IPS-15b (cell line): Measurements from ENCODE around the gene RBCK1.
"Not testable (repeated sequence)": the region's sequence is repeated elsewhere in the genome, so short reads cannot be mapped to it uniquely, and the experiment has no call there.

ENCODE experiments used
- H3K27me3 ChIP-seq: one replicate; pipeline ENCODE4 v1.6.1; 2013; ENCODE audit warnings: low read length; ENCODE audit not compliant: control insufficient read depth, insufficient read depth
- H3K36me3 ChIP-seq: one replicate; pipeline ENCODE4 v1.6.1; 2013; ENCODE audit warnings: low read length; ENCODE audit not compliant: control insufficient read depth, insufficient read depth
- H3K4me1 ChIP-seq: one replicate; pipeline ENCODE4 v1.6.1; 2013; ENCODE audit warnings: mild to moderate bottlenecking, low read length; ENCODE audit not compliant: control insufficient read depth, insufficient read depth
- H3K4me3 ChIP-seq: one replicate; pipeline ENCODE4 v1.5.1; 2013; ENCODE audit warnings: low read depth, low read length
- H3K9ac ChIP-seq: one replicate; pipeline ENCODE4 v1.6.1; 2013; ENCODE audit warnings: low read depth, mild to moderate bottlenecking, low read length
- H3K9me3 ChIP-seq: one replicate; pipeline ENCODE4 v1.6.1; 2013; ENCODE audit warnings: mild to moderate bottlenecking, low read length; ENCODE audit not compliant: control insufficient read depth, insufficient read depth

The RBCK1 gene

DNA sequence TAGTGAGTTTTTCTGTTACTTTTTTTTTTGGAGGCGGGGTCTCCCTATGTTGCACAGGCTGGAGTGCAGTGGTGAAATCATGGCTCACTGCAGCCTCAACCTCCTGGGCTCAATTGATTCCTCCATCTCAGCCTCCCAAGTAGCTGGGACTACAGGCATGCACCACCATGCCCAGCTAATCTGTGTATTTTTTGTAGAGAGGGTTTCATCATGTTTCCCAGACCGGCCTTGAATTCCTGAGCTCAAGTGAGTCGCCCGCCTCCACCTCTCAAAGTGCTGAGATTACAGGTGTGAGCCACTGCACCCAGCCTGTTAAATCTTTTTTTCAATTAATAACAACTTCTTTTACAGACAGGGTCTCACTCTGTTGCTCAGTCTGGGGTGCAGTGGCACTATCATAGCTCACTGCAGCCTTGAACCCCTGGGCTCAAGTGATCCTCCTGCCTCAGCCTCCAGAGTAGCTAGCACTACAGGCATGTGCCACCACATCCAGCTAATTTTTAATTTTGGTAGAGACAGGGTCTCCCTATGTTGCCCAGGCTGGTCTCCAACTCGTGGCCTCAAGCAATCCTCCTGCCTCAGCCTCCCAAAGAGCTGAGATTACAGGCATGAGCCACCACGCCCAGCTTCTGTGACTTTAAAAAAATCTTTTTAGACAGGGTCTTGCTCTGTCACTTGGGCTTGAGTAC, 68.6 kb downstream of the RBCK1 start:
- H3K9ac ChIP-seq, H3K27me3 ChIP-seq, H3K9me3 ChIP-seq, H3K4me3 ChIP-seq, H3K4me1 ChIP-seq, H3K36me3 ChIP-seq: not testable (repeated sequence)

DNA sequence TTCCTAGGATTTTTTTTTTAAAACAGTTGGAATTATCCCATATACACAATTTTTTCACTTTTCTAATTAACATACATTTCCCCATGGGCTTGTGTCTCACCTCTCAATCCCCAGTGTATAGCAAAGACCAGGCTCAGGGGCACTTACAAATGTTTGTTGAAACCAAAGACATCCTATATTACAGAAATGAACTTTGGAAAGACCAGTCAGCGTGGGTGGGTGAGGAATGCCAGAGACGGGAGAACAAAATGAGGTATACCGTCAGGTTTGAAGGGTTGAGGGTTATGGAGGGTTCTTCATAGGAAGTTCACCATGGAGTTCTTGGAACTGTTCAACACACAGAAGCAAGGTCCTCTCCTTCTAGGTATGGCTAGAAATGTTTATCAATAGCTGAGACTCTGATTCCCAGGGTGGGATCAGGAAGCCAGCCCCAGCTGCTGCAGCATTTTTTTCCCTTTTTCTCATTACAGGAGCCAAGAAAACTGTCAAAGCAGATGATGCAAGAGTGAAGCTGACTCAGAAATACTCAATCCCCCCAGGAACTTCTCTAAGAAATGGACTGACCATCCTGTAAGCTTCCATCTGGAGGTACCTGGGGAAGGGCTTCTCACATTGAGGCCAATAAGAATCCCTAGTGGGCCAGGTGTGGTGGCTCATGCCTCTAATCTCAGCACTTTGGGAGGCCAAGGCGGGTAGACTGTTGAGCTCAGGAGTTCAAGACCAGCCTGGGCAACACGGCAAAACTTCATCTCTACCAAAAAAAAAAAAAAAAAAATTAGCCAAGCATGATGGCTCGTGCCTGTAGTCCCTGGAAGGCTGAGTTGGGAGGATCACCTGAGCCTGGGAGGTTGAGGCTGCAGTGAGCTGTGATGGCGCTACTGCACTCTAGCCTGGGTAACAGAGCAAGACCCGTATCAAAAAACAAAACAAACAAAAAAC, 70.2 kb downstream of the RBCK1 start:
- peaks cover 10% of the 10 kb centered on the region for H3K36me3 ChIP-seq
- no peak overlapping the region for H3K9ac ChIP-seq
- H3K4me3 ChIP-seq, result no peak overlapping the region
- H3K4me1 ChIP-seq, result no peaks in the 10 kb centered on the region
- no peaks in the 10 kb centered on the region for H3K27me3 ChIP-seq
- no peaks in the 10 kb centered on the region for H3K9me3 ChIP-seq

DNA sequence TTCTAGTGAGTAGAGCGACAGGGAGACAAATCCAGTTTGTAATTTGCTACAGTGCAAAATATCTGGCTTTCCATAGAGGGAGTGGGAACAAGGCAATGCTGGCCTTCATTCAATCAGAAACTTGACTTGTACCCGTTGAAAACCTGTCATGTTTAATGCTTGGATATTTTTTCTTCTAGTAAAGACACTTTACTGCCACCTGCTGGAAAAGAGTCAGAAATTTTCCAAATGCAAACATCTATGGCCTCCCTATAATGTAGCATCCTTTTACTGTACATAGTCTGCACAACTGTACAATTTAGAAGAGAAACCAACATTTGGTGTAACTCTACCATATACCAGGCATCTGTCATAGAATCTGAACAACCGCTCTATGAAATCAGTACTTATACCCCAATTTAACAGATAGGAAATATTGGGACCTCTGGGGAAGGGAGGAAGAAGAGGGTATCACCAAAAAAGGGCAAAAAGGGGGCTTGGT, 70.9 kb downstream of the RBCK1 start:
- H3K27me3 ChIP-seq, result no peaks in the 10 kb centered on the region
- no peaks in the 10 kb centered on the region for H3K4me1 ChIP-seq
- no peak overlapping the region for H3K9ac ChIP-seq
- no peak overlapping the region for H3K4me3 ChIP-seq
- H3K36me3 ChIP-seq, result peaks cover 15% of the 10 kb centered on the region
- no peaks in the 10 kb centered on the region for H3K9me3 ChIP-seq

DNA sequence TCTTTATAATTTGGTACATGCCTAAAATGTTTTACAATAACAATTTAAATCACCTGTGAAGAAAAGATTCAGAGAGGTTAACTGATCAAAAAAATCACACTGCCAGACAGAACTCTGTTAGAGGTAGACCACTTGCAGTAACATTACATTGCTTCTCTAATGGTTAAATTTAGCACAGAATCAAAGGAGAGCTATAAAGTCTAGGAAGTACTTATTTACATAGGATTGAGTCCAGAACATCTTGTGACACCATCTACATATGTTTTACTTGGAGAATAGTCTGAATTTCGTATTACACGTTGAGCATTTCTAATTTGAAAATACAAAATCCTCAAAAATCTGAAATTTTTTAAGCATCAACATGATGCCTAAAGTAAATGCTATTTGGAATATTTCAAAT, 71.4 kb downstream of the RBCK1 start:
- Histone ChIP-seq H3K27me3 (no peaks in the 10 kb centered on the region), H3K4me1 (no peaks in the 10 kb centered on the region), H3K9ac (no peak overlapping the region), H3K9me3 (no peaks in the 10 kb centered on the region), H3K4me3 (no peak overlapping the region), H3K36me3 (peaks cover 19% of the 10 kb centered on the region)

DNA sequence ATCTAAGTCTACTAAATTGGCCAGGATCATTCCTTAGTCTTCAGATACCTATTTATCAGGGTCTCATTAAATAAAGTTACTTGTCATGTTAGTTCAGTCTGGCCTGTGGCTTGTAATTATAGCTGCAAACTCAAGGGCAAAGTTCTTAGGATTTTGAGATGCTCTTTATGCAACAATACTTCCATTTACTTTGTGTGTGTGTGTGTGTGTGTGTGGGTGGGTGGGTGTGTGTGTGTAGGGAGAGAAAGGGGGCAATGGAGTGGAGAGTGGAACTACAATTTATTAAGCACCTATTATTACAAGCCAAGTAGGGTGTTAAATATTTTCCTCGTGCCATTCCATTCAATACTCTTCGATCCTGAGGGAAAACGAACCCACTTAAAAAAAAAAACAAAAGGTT, 71.9 kb downstream of the RBCK1 start:
- Histone ChIP-seq H3K9ac (no peak overlapping the region), H3K4me1 (no peaks in the 10 kb centered on the region), H3K36me3 (peaks cover 21% of the 10 kb centered on the region), H3K4me3 (no peak overlapping the region), H3K9me3 (no peaks in the 10 kb centered on the region), H3K27me3 (no peaks in the 10 kb centered on the region)

DNA sequence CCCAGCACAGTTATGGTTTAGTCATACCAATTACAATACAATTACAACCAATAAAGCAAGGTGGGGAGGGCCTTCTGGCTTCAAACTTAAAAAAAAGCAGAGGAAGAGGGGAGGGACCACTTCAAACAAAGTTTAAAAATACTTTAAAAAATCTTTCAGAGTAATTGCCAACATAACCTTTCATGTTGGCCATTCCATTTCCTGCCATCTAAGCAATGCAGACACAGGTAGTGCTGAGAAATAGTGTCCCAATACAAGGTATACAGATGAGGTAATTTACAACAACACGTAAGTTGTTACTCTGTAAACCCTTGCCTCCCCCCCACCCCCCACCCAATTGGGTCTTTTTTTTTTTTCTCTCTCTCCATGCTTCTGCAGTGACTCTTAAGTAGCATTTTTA, 73.1 kb downstream of the RBCK1 start:
- no peaks in the 10 kb centered on the region for H3K27me3 ChIP-seq
- no peak overlapping the region for H3K4me3 ChIP-seq
- no peak overlapping the region for H3K9ac ChIP-seq
- H3K4me1 ChIP-seq, result no peaks in the 10 kb centered on the region
- H3K9me3 ChIP-seq, result no peaks in the 10 kb centered on the region
- peaks cover 25% of the 10 kb centered on the region for H3K36me3 ChIP-seq
